Peyer's patch (tissue), 4 donors: ENCODE data around the gene CA4.

Experiments used
- POLR2A ChIP-seq, 2 donors: fragments of 450-650 bp; IDR thresholded peaks; one replicate each; pipeline ENCODE4 v1.5.1; 2017; ENCODE audit warnings: antibody characterized with exemption in 2 of 2, mild to moderate bottlenecking in 2 of 2, moderate library complexity in 2 of 2
- TF ChIP-seq, protein P1 (sequence below), 6 experiments: fragments of 450-650 bp in 4 of 6; fragments of 200-600 bp in 2 of 6; sonication (generic) in 1 of 6; IDR thresholded peaks; one replicate each; pipeline ENCODE4 v1.5.1; 2017 to 2019; ENCODE audit warnings: antibody characterized with exemption in 6 of 6, mild to moderate bottlenecking in 3 of 6, moderate library complexity in 1 of 6

DNA sequence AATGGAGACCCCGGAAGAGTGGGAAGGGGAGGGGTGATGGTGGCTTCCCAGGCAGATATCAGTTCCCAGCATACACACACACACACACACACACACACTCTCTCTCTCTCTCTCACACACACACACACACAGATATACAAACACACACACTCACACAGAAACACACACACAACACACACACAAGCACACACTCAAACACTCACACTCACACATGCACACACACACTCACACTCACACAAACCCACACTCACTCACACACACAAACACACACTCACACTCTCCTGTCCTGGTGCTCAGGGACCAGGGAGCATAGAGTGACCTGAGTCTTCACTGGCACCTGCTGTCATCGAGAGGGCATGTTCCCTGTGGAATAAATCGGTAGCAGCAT lies 5.6 kb downstream of the CA4 start:
- TF ChIP-seq, protein P1, sequence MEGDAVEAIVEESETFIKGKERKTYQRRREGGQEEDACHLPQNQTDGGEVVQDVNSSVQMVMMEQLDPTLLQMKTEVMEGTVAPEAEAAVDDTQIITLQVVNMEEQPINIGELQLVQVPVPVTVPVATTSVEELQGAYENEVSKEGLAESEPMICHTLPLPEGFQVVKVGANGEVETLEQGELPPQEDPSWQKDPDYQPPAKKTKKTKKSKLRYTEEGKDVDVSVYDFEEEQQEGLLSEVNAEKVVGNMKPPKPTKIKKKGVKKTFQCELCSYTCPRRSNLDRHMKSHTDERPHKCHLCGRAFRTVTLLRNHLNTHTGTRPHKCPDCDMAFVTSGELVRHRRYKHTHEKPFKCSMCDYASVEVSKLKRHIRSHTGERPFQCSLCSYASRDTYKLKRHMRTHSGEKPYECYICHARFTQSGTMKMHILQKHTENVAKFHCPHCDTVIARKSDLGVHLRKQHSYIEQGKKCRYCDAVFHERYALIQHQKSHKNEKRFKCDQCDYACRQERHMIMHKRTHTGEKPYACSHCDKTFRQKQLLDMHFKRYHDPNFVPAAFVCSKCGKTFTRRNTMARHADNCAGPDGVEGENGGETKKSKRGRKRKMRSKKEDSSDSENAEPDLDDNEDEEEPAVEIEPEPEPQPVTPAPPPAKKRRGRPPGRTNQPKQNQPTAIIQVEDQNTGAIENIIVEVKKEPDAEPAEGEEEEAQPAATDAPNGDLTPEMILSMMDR (IDR thresholded peaks at IDR 0.05): no peak
- TF ChIP-seq POLR2A (IDR thresholded peaks at IDR 0.05): no peak
